Measurements from ENCODE around the gene VPS16.

VPS16 gene

GRCh38 chr20:2872459-2873009 is 32.0 kb downstream of the VPS16 start:
- ChIA-PET CTCF (no interaction called here), POLR2A (interaction anchor here (0.5 to 1.0 kb wide), 6 partner anchors 17 to 226 kb away, joined by 3 to 7 read pairs (median 4); partner anchors contain the start of genes PCED1A and VPS16)
- TF ChIP-seq ZBTB8A (tag by site-specific recombination; IDR thresholded peaks at IDR 0.05) (no peak), GLIS2 (tag by site-specific recombination; IDR thresholded peaks at IDR 0.05) (0 out of 2 replicates have a peak, but pooled peaks have one; percentile 8), ZFHX2 (tag by site-specific recombination; conservative IDR thresholded peaks at IDR 0.05) (peak; percentile 85), CTCF (tag by site-specific recombination; IDR thresholded peaks at IDR 0.05) (no peak), SP7 (tag by site-specific recombination; IDR thresholded peaks at IDR 0.05) (no peak), ZFP37 (tag by site-specific recombination; IDR thresholded peaks at IDR 0.05) (no peak), PRDM4 (tag by site-specific recombination; IDR thresholded peaks at IDR 0.05) (no peak), ZNF843 (tag by site-specific recombination; IDR thresholded peaks at IDR 0.05) (0 out of 2 replicates have a peak, but pooled peaks have one; percentile 0), KLF10 (tag by site-specific recombination; IDR thresholded peaks at IDR 0.05) (no peak), ZBTB1 (tag by site-specific recombination; IDR thresholded peaks at IDR 0.05) (no peak), ZNF571 (tag by site-specific recombination; IDR thresholded peaks at IDR 0.05) (no peak), KLF9 (tag by site-specific recombination; IDR thresholded peaks at IDR 0.05; ENCODE audit: low read depth) (no peak), KLF1 (tag by site-specific recombination; IDR thresholded peaks at IDR 0.05) (no peak), ZNF274 (IDR thresholded peaks at IDR 0.05; ENCODE audit: low read length) (no peak), ZNF274 (tag by site-specific recombination; IDR thresholded peaks at IDR 0.05; ENCODE audit: borderline replicate concordance) (no peak), ZNF670 (tag by site-specific recombination; IDR thresholded peaks at IDR 0.05; ENCODE audit: low read depth) (no peak), ZNF529 (tag by site-specific recombination; IDR thresholded peaks at IDR 0.05; ENCODE audit: insufficient replicate concordance) (no peak), ZNF335 (tag by site-specific recombination; conservative IDR thresholded peaks at IDR 0.05) (no peak), ZBTB7A (tag by site-specific recombination; IDR thresholded peaks at IDR 0.05; ENCODE audit: low read depth) (no peak), PRDM10 (tag by site-specific recombination; IDR thresholded peaks at IDR 0.05) (peak; percentile 69; the same call in 1 of the 2 replicates), ZNF585B (tag by site-specific recombination; IDR thresholded peaks at IDR 0.05) (no peak), ZNF654 (tag by site-specific recombination; IDR thresholded peaks at IDR 0.05; ENCODE audit: low read depth) (no peak), ZNF473 (tag by site-specific recombination; IDR thresholded peaks at IDR 0.05) (no peak), ZBTB17 (tag by site-specific recombination; IDR thresholded peaks at IDR 0.05) (no peak), ZNF426 (tag by site-specific recombination; IDR thresholded peaks at IDR 0.05) (no peak), ZNF658 (tag by site-specific recombination; IDR thresholded peaks at IDR 0.05) (no peak), REST (tag by site-specific recombination; IDR thresholded peaks at IDR 0.05) (no peak), ZNF10 (tag by site-specific recombination; IDR thresholded peaks at IDR 0.05) (no peak), ZNF221 (tag by site-specific recombination; IDR thresholded peaks at IDR 0.05; ENCODE audit: borderline replicate concordance) (no peak)

More at GRCh38 chr20:2872459-2873009, 32.0 kb downstream of the VPS16 start:
- H3K4me1 ChIP-seq (ENCODE audit: control insufficient read depth, insufficient read depth, low read length) = peaks cover 15% of the 10 kb centered on the region
- H3K4me3 ChIP-seq (ENCODE audit: low read depth, low read length) = peak overlapping the region; percentile 44
- peaks cover 4 to 7% of the 10 kb centered on the region in 2 experiments; a peak in 2 of 3 replicates for H3K36me3 ChIP-seq (ENCODE audit: control insufficient read depth in 2 of 2, insufficient read depth in 1 of 2, low read length in 2 of 2)
- peak overlapping the region; percentile 69; the same call in 1 of the 2 replicates for H3K27ac ChIP-seq (ENCODE audit: extremely low read depth, low read depth, low read length)
- no peaks in the 10 kb centered on the region for H3K9me3 ChIP-seq (ENCODE audit: control insufficient read depth, insufficient read depth, low read depth, low read length)
